ENCODE data around the gene TUBA3E.

GRCh38 chr2:130156624-130157004, 41.6 kb downstream of the TUBA3E start:
- TF ChIP-seq EZH2 (IDR thresholded peaks at IDR 0.05; ENCODE audit: low read length) (no peak), CTCF (optimal IDR thresholded peaks at IDR 0.05 in 1 of 3, IDR thresholded peaks at IDR 0.05 in 1 of 3, conservative IDR thresholded peaks at IDR 0.05 in 1 of 3; ENCODE audit: extremely low read depth in 1 of 3, insufficient read depth in 2 of 3, low read length in 3 of 3) (no peak)

All from keratinocyte (primary cell).